ENCODE measurements around the gene EEPD1.

- TF ChIP-seq CTCF (IDR thresholded peaks at IDR 0.05): no peak
- TF ChIP-seq POLR2A (IDR thresholded peaks at IDR 0.05): no peak
Measured at GRCh38 chr7:36138209-36138608, 14.8 kb upstream of the EEPD1 start.
